Left hindlimb (tissue), 1 donor: ENCODE data around the gene PDE11A.

Experiments used
- DNase-seq: peaks from one replicate; pipeline ENCODE4 v3.0.0-alpha.2; 2018

The PDE11A gene

DNA sequence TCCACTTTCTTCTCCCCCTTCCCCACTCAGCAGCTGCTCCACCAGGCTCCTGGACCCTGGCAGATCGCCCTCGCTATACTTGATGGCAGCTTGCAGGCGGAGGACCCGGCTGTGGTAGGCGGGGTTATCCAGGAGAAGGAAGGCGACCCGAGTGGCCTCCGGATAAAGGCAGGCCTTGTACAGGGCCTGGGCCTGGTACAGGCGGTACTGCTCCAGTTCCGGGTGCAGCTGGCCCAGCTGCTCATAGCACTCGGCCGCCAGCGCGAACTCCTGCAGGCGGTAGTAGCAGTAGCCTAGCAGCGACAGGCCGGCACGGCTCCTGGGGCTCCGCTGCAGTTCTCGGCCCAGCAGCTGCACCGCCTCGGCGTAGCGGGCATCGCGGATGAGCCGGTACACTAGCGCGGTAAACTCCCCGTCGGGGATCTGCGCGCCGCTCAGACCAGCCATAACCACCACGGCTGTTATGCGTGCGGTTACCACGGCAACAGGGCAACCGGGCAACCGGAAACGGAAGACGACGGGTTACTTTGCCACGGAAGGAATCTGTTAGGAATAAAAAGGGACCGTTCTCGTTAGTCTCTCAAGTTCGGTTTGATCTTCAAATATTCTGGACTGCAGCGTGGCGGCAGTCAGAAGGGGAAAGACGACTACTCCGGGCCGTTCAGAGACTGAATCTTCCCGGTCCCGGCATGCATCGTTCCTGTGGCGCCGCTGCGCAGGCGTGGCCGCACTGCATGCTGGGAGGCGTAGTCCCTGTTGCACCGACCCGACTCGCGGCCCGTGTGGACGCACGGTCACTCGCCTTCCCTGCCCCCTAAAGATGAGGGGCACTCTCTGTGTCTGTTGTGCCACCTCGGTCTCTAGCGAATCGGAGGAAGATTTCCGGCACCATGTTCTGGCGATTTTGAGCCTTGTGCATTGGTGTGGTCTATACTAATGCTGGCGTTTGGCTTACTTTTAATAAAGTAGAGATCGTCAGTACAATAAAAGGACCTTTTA is 454.0 kb downstream of the PDE11A start:
- peak; percentile 94 for DNase-seq

DNA sequence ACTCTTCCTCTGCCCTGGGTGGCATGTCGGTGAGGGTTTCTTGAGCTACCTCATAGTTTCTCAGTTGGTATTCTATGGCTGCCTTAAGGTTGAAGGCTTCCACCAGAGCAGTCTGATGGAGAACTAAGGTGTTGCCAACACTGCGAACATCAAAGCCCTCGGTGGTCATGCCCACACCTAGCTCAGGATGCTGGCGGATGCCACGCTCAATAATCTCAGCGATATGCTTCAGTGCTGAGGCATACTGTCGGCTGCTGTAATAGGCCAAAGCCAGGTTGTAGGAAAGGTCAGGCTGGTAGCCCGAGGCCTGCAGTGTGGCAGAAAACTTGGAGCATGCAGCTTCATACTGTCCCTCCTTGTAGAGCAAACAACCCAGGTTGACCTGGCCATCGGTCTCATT is 454.7 kb downstream of the PDE11A start:
- DNase-seq, result no peak

DNA sequence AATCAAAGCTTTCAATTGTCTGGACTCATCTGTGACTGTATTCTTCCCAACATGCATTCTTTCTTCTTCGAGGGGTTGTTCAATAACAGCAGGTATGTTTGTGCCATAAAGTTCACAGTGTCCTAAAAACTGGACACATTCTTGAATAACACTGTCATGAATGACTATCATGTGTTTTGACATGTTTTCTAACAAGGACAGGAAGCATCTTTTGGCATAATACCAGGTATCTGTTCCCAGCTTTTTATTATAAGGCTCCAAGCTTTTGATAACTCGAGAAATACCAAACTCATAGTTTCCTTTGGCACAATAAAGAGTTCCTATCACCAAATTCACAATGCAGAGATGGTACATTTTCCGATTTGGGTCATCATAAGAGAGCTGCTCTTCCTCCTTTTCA is 455.8 kb downstream of the PDE11A start:
- no peak for DNase-seq

DNA sequence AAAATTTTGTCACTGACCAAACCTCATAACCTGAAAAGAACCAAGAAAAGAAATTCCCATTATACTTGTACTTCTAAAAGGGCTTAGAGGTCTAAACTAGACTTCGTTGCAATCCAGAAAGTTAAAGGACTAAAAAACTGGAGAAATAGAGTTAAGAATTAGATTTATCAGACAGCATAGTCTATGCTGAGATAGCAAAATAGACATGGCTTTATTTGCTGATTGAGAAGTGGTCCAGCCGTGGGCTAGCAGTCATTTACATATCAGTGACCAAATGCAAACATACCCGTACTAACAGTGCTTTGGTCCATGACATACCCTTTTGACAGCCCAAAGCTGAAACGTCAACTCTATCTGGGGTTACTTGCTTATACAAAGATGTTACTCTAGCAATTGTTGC is 456.5 kb downstream of the PDE11A start:
- no peak for DNase-seq

DNA sequence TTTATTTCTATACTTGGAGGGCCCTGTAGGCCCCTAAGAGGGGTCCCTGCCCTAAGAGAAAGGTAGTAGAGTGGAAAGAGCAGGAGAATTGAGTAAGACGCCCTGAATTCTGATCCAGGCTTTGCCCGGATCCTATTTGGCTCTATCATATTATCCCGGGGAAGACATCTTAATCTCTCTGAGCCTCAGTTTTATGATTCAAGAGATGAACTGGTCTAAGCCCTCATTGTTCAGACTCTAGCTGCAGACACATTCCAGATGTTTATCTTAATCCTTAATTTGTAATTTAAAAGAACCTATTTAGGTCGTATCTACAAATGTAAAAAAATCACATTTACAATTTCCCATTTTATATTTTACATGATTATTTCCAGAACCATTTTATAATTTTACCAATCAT is 459.9 kb downstream of the PDE11A start:
- DNase-seq, result no peak

DNA sequence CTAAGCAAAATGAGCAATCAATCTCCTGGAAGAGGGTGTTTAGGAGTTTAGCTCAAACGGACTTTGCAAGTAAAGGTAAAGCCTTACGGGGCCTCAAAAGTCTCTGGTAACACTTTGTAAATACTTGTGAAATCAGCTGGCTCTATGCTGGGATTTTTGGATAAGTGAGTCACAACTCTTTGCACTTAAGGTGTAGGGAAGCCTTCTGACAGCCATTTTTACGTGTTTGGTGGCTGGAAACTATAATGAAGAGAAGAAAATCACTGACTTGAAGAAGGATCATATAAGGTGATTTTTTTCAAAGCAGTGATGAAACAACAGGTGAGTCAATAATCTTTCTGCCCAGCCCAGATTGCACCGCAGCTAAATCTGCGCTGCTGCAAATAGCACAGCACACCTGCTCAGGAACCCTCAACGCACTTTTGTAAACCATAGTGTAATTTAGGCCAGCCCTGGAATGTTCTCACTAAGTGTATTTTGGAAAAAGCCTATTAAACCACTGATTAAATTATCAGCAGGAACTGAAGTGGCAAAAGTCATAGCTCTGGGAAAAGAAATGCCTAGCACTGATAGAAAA is 461.2 kb downstream of the PDE11A start:
- DNase-seq, result no peak

DNA sequence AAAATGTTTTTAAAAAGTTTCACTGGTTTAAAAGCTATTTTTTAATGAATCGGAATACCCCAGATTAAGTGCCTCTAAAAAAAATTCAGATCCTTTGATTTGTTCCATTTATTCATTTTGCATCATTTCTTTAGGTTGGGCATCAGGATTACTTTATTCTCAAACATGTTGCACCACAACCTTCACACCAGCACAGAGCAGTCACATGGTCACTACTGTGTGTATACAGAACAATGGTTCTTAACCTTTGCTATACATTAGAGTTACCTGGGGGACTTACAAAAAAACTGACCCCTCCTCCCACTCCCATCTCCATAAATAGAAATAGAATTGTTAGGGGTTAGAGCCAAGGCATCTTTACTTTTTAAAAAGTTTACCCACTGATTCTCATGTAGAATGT is 461.8 kb downstream of the PDE11A start:
- no peak for DNase-seq

DNA sequence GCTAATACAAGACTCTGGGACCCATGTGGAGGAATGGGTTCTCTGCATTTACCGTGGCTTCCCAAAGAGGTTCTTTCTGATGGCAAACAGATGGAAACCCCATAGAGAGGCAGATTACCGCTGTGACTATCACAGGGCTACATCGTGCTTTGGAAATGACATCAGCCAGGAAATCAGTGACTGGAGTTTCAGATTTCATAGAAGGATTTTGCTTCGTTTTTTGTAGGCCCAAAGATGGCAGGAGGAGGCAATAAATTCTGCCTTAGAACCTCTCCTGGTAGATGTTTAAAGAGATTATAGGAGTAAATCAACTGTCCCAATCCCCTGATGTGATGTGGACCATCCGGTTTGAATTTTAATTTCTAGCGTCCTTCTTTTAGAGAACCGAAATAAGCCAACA is 465.9 kb downstream of the PDE11A start:
- DNase-seq, result no peak

DNA sequence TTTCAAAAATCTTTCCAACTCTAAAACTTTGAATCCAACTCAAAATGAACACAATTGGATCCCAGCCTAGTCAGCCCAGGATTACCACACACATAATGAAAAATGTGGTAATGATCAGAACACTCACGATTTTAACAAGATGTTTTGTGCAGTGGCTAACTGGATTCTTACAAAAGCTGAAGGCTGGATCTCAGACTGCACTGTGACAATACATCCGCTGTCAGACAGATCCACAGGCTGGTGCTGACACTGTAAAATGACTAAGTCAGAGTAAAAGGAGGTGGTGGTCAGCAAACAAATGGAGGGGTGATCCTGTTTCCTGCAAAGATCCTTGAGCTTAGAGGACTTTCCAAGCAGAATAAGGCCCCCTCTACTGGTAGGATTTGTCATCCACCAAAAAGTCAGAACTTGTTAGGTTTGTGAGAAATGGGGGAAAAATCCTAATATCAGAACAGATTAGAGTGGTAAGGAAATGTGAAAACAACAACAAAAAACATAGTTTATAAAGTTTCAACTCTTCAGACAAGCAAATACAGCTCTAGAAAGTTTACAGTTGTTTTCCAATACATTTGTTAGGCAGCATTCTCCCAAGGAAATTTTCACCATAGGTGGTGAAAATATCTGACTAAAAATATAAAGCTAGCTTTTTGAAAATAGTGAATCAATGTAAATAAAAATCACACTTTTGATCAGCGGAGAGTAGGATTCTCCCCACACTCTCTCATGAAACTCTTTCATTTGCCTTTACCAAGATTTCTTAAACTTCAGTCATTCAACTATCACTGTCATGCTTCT is 468.1 kb downstream of the PDE11A start:
- DNase-seq, result peak; percentile 79

DNA sequence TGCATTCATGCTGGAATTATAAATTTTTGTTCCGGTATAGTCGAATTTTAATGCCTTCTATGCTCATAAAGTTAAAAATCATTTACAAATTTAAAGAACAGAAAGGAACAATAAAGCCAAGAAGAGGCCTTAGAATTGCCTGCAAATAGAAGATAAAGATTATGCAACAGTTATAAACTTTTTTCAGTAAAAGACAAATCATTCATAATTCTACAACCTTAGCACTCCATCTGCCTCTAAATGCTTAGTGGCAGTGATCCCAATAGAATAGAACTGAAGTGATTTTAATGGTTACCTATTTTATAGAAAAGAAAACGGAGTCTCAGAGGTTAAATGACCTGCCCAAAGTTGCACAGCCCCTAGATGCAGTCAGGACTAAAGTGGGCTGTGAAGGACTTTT is 468.8 kb downstream of the PDE11A start:
- no peak for DNase-seq

DNA sequence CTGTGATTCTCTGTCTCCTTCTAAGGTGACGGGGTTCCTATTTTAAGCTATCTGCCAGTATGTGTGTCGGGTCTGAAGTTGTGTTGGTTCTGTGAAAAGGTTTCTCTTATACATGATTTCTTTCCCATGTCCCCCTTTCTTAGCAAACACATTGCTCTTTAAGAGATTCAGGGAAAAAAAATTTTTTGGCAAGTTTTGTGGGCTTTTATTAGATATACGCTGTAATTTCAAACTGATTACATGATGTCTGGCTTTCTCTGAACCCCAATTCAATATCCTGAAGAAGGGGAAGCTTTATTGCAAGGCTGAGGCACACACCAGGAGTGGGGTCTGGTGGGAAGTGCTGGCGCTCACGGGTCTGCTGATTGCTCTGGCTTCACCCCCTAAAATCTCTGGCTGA is 469.4 kb downstream of the PDE11A start:
- no peak for DNase-seq

DNA sequence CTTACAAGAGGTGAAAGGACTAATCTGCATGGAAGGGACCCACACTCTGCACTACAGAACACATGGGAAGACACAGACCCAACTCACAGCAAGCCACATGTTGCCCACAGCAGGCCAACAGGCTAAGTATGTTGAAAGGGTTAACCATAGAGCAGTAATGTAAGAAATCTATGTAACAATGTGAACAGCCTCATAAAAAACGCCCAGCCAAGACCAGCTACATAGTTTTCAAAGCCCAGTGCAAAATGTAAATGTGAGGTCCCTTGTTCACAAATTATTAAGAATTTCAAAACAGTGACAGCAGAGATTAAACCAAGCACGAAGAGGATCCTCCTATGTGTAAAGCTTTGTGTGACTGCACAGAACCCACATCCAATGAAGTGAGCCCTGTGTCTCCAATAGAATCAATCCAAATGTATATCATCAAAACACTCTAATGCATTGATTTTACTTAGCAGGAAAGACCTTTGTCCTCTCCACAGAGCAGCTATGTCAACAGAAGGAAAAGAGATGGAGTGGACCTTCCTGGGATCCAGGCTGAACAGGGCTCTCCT is 469.9 kb downstream of the PDE11A start:
- no peak for DNase-seq

DNA sequence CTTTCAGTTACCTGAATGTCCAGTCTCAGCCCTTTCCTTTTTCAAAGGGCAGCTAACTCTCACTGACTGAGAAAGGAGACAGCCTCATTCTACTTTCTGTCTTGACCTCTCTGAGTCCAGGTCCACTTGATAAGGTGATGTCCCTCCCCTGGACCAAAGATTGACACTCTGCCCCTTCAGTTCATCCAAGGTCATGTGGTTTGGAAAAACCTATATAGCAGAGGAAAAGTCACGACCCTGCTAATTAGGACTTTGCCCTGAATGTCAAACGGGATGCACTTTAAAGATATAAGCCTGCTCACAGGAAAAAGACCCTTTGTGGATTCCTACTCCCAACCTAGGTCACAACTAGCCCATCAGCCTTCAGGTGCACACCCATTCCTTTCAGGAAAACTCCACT is 471.7 kb downstream of the PDE11A start:
- no peak for DNase-seq

DNA sequence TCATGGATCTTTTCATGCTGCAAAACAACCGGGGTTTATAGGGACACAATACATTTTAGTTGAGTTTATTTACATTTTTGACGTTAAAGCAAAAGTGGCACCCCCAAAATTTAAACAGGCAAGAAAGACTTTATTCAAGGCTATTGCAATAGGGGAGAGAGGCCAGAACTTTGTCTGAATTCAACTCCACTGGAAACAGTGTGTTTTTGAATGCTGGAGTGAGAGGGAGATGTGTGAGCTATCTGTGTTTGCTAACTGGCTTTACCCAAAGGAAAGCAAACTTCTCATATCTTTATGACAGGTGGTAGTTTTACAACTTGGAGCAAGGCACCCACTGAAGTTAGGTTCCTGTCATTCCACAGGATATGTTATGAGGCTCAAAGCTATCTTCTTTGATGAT is 472.6 kb downstream of the PDE11A start:
- no peak for DNase-seq

DNA sequence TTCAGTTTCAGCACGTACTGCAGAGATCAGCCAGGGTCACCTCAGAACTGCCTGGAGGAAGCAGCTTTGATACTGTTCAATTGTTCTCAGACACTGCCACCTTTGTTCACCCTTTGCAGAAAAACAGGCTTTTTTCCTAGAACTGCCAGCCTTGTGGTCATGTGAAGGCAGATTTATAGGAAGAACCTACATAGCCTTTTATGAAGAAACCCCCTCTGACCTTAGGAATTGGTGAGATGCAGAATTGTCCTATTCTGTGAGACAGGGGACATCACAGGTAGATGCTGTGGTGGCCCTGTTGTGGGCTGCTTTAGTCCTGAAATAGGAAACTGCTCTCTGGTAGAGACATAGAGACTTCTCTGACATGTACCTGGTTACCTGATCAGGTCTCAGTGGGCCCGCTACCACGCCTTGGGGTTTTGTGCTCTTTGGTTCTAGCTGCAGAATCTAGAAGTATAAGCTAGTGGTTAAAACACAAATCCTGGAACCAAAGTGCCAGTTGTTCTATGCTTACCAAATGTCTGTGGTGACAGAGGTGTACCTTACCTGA is 473.4 kb downstream of the PDE11A start:
- no peak for DNase-seq

DNA sequence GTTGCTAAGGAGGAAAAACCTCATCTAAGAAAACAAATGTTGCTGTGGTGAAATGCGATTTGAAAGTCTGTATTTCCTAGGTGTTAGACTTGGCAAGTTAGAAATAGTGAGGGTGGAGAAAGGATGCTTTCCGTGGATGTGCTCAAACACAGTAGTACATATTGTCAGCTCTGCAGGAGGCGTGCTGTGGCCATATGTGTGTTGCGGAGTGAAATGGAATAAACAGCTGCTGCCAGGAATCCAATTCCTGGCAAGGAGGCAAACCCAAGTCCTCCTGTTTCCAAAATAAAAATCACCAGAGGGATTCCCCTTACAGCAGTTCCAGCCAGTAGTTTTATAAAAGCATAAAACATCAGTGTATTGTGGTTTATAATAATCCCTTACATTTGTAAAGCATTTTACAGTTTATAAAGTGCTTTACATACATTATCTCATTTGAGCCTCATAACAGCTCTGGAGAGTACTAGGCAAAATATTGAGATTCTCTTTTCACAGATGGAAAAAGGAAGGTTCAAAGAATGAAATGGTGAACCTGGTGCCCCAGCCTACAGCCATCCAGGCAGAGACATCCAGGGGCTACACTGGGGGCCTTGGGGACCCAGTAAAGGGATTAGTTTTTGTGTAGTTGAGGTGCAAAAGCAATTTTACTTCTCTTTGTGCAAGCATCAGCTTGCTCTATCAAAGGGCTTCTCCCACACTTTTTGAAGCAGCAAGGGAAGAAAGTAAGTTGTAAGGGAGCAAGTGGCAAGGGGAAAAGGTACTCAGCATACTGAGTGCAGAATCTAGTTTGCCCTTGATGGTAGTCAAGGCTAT is 474.0 kb downstream of the PDE11A start:
- peak; percentile 91 for DNase-seq

DNA sequence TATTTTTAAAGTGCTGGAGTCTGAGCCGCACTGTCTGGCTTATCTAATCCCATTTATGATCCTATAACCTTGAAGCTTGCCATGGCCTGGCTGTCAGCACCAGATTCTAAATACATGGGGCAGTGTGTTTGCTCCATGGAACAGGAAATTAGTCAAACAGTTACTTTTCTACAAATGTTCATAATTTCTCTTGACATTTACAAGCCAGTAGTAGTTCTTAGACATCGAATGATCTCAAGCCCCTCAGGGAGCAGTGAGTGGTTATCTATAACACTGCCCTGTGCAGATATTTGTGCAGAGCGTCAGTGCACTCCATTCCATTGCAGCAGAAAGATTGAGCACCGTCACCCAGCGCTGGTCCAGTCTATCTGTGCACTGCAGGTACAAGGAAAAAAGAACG is 474.8 kb downstream of the PDE11A start:
- peak; percentile 47 for DNase-seq

DNA sequence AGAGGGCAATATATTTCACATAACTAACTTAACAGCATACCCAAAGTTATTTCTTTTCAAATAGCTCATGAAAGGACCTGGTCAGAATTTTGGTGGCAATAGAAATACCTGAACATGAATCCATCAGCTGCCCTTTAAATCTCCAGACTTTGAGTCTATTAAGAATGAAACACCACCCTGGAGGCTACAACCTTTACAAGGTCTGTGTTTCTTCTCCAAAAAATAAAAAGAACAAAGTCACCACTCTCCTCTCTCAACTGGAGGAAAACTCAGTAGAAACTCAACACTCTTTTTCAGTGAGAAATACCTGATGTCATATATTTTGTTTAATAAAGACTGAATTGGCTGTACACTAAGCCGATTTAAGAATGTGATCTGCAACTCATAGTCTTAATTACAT is 475.7 kb downstream of the PDE11A start:
- no peak for DNase-seq

DNA sequence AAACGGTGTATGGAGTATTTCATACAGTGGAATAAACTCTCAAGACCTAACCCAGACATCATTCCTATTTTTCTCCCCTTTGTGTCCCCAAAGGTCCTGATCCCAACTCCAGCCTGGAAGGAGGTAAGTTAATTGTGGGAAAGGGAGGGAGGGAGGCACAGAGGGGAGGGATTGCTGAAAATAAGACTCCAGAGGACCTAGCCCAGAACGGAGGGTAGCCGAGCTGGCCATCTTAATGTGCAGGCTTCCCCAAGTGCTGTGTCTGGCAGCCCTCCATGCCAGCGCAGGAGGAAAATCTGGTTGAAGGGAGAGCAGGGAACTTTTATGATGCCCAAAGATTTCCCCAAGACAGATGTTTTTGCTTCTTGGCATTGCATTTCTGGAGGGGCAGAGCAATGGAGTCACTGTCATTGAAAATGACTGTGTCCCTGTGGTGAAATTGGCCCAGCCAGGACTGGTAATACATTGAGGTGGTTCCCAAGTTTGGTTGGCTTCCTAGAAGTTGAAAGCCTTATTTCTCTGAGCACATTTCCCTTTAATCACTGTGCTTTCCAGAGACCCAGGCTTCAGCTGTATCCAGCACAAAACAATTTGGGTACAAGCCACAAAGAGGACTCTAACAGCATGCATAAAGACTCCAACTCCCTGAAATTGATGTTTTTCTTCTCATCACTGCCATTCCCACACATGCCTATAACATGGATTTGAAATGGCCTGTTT is 477.3 kb downstream of the PDE11A start:
- DNase-seq, result no peak

DNA sequence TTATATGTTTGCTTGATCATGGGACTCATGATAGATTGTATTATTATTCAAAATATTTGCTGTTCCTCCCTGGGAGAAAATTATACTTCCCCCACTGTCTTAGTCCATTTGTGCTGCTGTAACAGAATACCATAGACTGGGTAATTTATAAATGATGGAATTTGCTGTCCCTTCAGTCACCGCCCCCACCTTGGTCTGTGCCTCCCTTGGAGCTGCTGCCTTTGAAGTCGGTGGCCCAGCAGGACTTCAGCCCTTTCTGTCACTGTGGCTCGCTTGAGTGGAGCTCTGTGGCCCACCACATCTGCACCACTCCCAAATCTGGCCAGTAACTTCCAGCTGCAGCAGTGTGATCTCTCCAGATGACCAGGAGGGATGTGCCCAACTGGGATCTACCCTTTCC is 479.2 kb downstream of the PDE11A start:
- DNase-seq, result no peak

DNA sequence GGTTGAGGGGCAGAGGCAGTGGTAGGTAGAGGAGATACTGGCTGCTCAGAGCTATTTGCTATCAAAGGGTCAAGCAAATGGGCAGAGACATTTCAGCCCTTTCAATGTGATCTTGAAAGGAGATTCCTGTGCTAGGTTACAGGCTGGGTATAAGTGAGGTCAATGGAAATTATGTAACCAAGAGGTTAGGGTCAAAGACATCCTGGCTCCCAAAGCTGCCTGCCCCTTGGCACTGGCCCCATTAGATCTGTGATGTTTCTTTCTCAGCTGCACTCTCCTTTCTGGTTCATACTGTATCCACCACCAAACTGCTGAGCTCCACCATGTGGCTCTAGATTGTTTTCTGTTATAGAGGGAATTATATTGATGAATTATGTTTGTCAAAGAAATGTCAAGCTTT is 479.6 kb downstream of the PDE11A start:
- no peak for DNase-seq
